Measurements from ENCODE around the gene PDE8B. TPM values are rescaled to one million over a fixed set of nuclear protein-coding genes. Genes with fewer than 3 reads are reported as not detected.
A peak's percentile ranks its signal among the peaks of the same experiment; 100 is the strongest.

Gene PDE8B
- total and polyA plus RNA-seq, 11 donors = 1.1 to 9.3 (median 3.4) TPM

GRCh38 chr5:77192441-77193050 is 17.9 kb upstream of the PDE8B start:
- Histone ChIP-seq H3K9me3 (peaks cover 0 to 8% (median under 1%) of the 10 kb centered on the region in 12 donors), H3K4me3 (no peak overlapping the region), H3K27me3 (no peaks in the 10 kb centered on the region), H3K4me1 (no peaks in the 10 kb centered on the region), H3K27ac (no peak overlapping the region), H3K36me3 (no peaks in the 10 kb centered on the region)
- no peak for DNase-seq
- intact Hi-C loops (cut with DNase I) = no loop called here
- ATAC-seq = no peak
- 42 to 53% (median 47%) methylated on average over 2 of the region's 2 CpGs for WGBS, 4 donors
- TF ChIP-seq POLR2A (IDR thresholded peaks at IDR 0.05) (no peak), CTCF (IDR thresholded peaks at IDR 0.05) (no peak)

GRCh38 chr5:77194762-77195161 is 15.7 kb upstream of the PDE8B start:
- no peak overlapping the region for H3K27ac ChIP-seq
- ATAC-seq = no peak
- H3K27me3 ChIP-seq = no peaks in the 10 kb centered on the region
- H3K4me3 ChIP-seq = no peak overlapping the region
- no peaks in the 10 kb centered on the region for H3K4me1 ChIP-seq
- TF ChIP-seq POLR2A (IDR thresholded peaks at IDR 0.05) = no peak
- H3K9me3 ChIP-seq = peaks cover 0 to 15% (median 10%) of the 10 kb centered on the region in 12 donors
- no peak for DNase-seq
- no peaks in the 10 kb centered on the region for H3K36me3 ChIP-seq
- intact Hi-C loops (cut with DNase I) = no loop called here

- no peaks in the 10 kb centered on the region for H3K36me3 ChIP-seq
- H3K4me1 ChIP-seq = peaks cover 0 to 10% (median 0%) of the 10 kb centered on the region in 12 donors
- no peaks in the 10 kb centered on the region for H3K27me3 ChIP-seq
- peaks cover 0 to 15% (median 10%) of the 10 kb centered on the region in 12 donors for H3K9me3 ChIP-seq
- no peak for ATAC-seq
- 42 to 67% (median 63%) methylated on average over 2 of the region's 2 CpGs for WGBS, 4 donors
- no peak overlapping the region for H3K27ac ChIP-seq
- no peak for DNase-seq
- no peak overlapping the region for H3K4me3 ChIP-seq
- intact Hi-C loops (cut with DNase I) = no loop called here
- TF ChIP-seq CTCF (IDR thresholded peaks at IDR 0.05) (no peak), POLR2A (IDR thresholded peaks at IDR 0.05) (no peak)
Measured at GRCh38 chr5:77197840-77198554, 12.5 kb upstream of the PDE8B start.

GRCh38 chr5:77200663-77201062 is 9.8 kb upstream of the PDE8B start:
- peaks cover 0 to 15% (median 6%) of the 10 kb centered on the region in 12 donors for H3K9me3 ChIP-seq
- peaks cover 0 to 10% (median 0%) of the 10 kb centered on the region in 12 donors for H3K4me1 ChIP-seq
- no peak overlapping the region for H3K4me3 ChIP-seq
- 55 to 75% (median 63%) methylated on average over 1 of the region's 1 CpG for WGBS, 4 donors
- no peaks in the 10 kb centered on the region for H3K36me3 ChIP-seq
- no peak for DNase-seq
- H3K27me3 ChIP-seq = no peaks in the 10 kb centered on the region
- no peak overlapping the region for H3K27ac ChIP-seq
- TF ChIP-seq POLR2A (IDR thresholded peaks at IDR 0.05) (no peak), CTCF (IDR thresholded peaks at IDR 0.05) (no peak)
- peak; percentile 34 to 92 (median 64) for ATAC-seq
- intact Hi-C loops (cut with DNase I) = no loop called here
